ENCODE data around the gene TTLL5. TPM values are rescaled to one million over a fixed set of nuclear protein-coding genes. Genes with fewer than 3 reads are reported as not detected.

TTLL5 gene
- total and polyA plus RNA-seq, 9 of the 15 experiments (the other 6 are each of a cell fraction or from before 2014, with no cell fraction given) = 4.1 to 18.9 (median 12.6) TPM

DNA sequence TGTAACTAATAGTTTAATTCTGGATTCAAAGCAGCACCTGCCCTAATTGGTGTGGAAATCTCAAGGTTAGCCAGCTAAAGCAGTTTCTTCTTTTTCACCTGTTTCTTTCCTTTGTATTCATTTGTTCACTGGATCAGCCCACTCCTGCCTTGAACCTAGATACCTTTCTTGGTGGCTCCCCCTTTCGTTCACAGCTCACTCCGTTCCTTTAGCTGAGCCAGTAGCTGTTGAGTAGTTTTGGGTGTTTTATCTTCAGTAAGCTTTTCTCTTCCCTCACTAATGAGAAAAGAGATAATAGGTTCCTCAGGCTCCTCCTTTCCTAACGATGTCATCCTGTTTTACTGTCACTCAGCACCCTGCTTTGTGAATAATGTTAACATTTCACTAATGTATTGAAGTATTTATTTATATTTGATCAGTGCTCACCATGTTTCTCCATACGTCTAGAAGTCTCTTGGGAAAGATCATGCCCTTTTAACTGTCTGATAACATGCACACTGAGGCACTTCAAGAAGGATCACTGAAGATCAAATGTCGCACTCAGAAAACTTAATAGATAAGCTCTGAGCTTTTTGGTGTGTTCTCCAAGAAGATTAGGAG lies 199.6 kb downstream of the TTLL5 start (continued):
- TF ChIP-seq ARID1B (IDR thresholded peaks at IDR 0.05) (peak; percentile 63), NFIC (IDR thresholded peaks at IDR 0.05) (0 out of 2 replicates have a peak, but pooled peaks have one; percentile 12), BACH1 (tag; IDR thresholded peaks at IDR 0.05) (no peak), NCOR1 (IDR thresholded peaks at IDR 0.05) (no peak), FOXM1 (IDR thresholded peaks at IDR 0.05; ENCODE audit: low read depth) (0 out of 2 replicates have a peak, but pooled peaks have one; percentile 14), FOXM1 (CRISPR knock-in tag; IDR thresholded peaks at IDR 0.05; ENCODE audit: low read depth) (no peak), ZNF239 (CRISPR knock-in tag; IDR thresholded peaks at IDR 0.05) (no peak), SOX6 (IDR thresholded peaks at IDR 0.05) (peak; percentile 9; the same call in 1 of the 2 replicates), ZNF282 (CRISPR knock-in tag; IDR thresholded peaks at IDR 0.05) (no peak), SMARCA4 (IDR thresholded peaks at IDR 0.05) (peak; percentile 26; the same call in 1 of the 2 replicates), JUNB (CRISPR knock-in tag; conservative IDR thresholded peaks at IDR 0.05) (no peak), KDM1A (IDR thresholded peaks at IDR 0.05) (0 out of 4 replicates have a peak, but pooled peaks of 1 of the 2 experiments have one; percentile 20), RAD21 (CRISPR knock-in tag; conservative IDR thresholded peaks at IDR 0.05 in 1 of 2, IDR thresholded peaks at IDR 0.05 in 1 of 2) (peak; percentile 15 to 50; a peak in 2 of 4 replicates), CTCF (IDR thresholded peaks at IDR 0.05 in 2 of 3, conservative IDR thresholded peaks at IDR 0.05 in 1 of 3; ENCODE audit: insufficient read depth in 2 of 3, low read depth in 1 of 3, low read length in 3 of 3) (peak; percentile 25 to 46 (median 40); a peak in 4 of 6 replicates)
- TF ChIP-seq, protein P1, sequence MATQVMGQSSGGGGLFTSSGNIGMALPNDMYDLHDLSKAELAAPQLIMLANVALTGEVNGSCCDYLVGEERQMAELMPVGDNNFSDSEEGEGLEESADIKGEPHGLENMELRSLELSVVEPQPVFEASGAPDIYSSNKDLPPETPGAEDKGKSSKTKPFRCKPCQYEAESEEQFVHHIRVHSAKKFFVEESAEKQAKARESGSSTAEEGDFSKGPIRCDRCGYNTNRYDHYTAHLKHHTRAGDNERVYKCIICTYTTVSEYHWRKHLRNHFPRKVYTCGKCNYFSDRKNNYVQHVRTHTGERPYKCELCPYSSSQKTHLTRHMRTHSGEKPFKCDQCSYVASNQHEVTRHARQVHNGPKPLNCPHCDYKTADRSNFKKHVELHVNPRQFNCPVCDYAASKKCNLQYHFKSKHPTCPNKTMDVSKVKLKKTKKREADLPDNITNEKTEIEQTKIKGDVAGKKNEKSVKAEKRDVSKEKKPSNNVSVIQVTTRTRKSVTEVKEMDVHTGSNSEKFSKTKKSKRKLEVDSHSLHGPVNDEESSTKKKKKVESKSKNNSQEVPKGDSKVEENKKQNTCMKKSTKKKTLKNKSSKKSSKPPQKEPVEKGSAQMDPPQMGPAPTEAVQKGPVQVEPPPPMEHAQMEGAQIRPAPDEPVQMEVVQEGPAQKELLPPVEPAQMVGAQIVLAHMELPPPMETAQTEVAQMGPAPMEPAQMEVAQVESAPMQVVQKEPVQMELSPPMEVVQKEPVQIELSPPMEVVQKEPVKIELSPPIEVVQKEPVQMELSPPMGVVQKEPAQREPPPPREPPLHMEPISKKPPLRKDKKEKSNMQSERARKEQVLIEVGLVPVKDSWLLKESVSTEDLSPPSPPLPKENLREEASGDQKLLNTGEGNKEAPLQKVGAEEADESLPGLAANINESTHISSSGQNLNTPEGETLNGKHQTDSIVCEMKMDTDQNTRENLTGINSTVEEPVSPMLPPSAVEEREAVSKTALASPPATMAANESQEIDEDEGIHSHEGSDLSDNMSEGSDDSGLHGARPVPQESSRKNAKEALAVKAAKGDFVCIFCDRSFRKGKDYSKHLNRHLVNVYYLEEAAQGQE (IDR thresholded peaks at IDR 0.05; ENCODE audit: borderline replicate concordance) = peak; percentile 35; the same call in 1 of the 2 replicates
- TF ChIP-seq, protein P1 (CRISPR knock-in tag; IDR thresholded peaks at IDR 0.05; ENCODE audit: low read depth) = no peak
